Mammary epithelial cell (primary cell): ENCODE results near the gene CNTRL.

Experiments
- CTCF ChIP-seq, 2 donors: IDR thresholded peaks in 1 of 2; conservative IDR thresholded peaks in 1 of 2; 2 replicates each; pipeline ENCODE4 v1.5.1; 2011 to 2012; ENCODE audit warnings: inconsistent platforms in 2 of 2, low read length in 2 of 2, mild to moderate bottlenecking in 2 of 2, control low read depth in 1 of 2, low read depth in 1 of 2; ENCODE audit not compliant: insufficient read depth in 1 of 2; ENCODE audit errors: extremely low read depth in 1 of 2
- EZH2 ChIP-seq: IDR thresholded peaks from 2 replicates; pipeline ENCODE4 v1.6.1; 2012; ENCODE audit warnings: low read length, inconsistent platforms, borderline replicate concordance

DNA sequence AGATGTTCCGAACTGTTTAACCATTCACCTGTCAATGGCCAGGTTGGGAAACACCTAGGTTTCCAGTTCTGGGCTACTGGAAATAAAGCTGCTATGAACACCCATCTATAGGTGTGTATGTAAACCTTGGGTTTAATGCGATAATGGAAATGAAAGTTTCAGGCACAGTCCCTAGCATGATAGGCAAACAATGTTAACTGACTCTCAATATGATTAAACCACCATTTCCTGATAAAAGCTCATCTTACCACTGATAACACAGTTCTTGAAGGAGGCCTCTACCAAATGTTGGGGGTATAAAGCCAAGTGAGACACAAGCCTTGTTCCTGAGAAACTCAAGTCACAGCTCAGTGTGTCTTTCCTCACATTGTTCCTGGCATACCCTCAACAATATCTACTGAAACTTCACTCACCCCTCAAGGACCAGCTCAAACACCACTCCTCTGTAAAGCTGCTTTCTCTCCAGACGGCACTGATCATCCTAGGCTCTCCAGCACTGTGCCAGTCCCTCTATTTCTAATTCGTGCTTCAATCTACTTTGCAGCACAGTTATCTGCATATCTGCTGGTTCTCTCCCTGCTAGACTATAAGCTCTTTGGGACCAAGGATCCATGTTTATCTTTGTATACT is 111.1 kb downstream of the CNTRL start:
- TF ChIP-seq CTCF (conservative IDR thresholded peaks at IDR 0.05 in 1 of 2, IDR thresholded peaks at IDR 0.05 in 1 of 2; ENCODE audit: extremely low read depth in 1 of 2, insufficient read depth in 1 of 2, low read depth in 1 of 2, low read length in 2 of 2) (no peak), EZH2 (no peak)
